Tibial nerve (tissue), 4 donors: ENCODE data around the gene HSP90AB1.

Experiments used
- CTCF ChIP-seq, 5 experiments: fragments of 200-600 bp in 3 of 5; fragments of 450-650 bp in 2 of 5; sonication (generic) in 3 of 5; IDR thresholded peaks; one replicate each; pipeline ENCODE4 v1.5.1; 2016 to 2019; ENCODE audit warnings: antibody characterized with exemption in 5 of 5, mild to moderate bottlenecking in 3 of 5, moderate library complexity in 2 of 5
- EP300 ChIP-seq, 2 donors: sonication (generic); formaldehyde crosslinking; IDR thresholded peaks; one replicate each; pipeline ENCODE4 v1.6.1; 2017; ENCODE audit warnings: antibody characterized with exemption in 2 of 2, mild to moderate bottlenecking in 1 of 2
- POLR2A ChIP-seq, 2 donors: fragments of 450-650 bp; IDR thresholded peaks; one replicate each; pipeline ENCODE4 v1.6.1; 2017; ENCODE audit warnings: antibody characterized with exemption in 2 of 2, mild to moderate bottlenecking in 2 of 2, moderate library complexity in 2 of 2

GRCh38 chr6:44271914-44272313 is 25.0 kb downstream of the HSP90AB1 start:
- TF ChIP-seq POLR2A (IDR thresholded peaks at IDR 0.05) (no peak), CTCF (IDR thresholded peaks at IDR 0.05) (no peak), EP300 (IDR thresholded peaks at IDR 0.05) (no peak)
